ENCODE measurements around the gene DCLK1.

- TF ChIP-seq CTCF (IDR thresholded peaks at IDR 0.05; ENCODE audit: low read depth, low read length, missing input control) (no peak), RXRA (IDR thresholded peaks at IDR 0.05) (no peak), ZBTB33 (IDR thresholded peaks at IDR 0.05) (no peak), JUND (IDR thresholded peaks at IDR 0.05) (no peak), NR2F2 (IDR thresholded peaks at IDR 0.05) (no peak), MAX (IDR thresholded peaks at IDR 0.05) (no peak), RAD21 (IDR thresholded peaks at IDR 0.05) (no peak), YY1 (IDR thresholded peaks at IDR 0.05) (no peak)
These were observed 136.0 kb downstream of the DCLK1 start for GRCh38 chr13:35995136-35995535.
